Sigmoid colon (tissue), 4 donors: ENCODE results near the gene MRRF.

Experiments
- EP300 ChIP-seq, 4 donors: sonication (generic); formaldehyde crosslinking; IDR thresholded peaks; one replicate each; pipeline ENCODE4 v1.6.1; 2017; ENCODE audit warnings: antibody characterized with exemption in 4 of 4
- POLR2A ChIP-seq, 2 donors: fragments of 450-650 bp; IDR thresholded peaks; one replicate each; pipeline ENCODE4 v1.6.1; 2016; ENCODE audit warnings: antibody characterized with exemption in 2 of 2, mild to moderate bottlenecking in 2 of 2, moderate library complexity in 2 of 2

- TF ChIP-seq EP300 (IDR thresholded peaks at IDR 0.05) (no peak), POLR2A (IDR thresholded peaks at IDR 0.05) (no peak)
Observed at GRCh38 chr9:122349201-122349600, 84.5 kb downstream of the MRRF start.
